ELF-1 (cell line): ENCODE measurements around the gene RNF130.

ENCODE experiments used
- DNase-seq: peaks from one replicate; pipeline ENCODE4 v3.0.0-alpha.2; 2016; ENCODE audit warnings: low read depth, low spot score

RNF130 gene

DNA sequence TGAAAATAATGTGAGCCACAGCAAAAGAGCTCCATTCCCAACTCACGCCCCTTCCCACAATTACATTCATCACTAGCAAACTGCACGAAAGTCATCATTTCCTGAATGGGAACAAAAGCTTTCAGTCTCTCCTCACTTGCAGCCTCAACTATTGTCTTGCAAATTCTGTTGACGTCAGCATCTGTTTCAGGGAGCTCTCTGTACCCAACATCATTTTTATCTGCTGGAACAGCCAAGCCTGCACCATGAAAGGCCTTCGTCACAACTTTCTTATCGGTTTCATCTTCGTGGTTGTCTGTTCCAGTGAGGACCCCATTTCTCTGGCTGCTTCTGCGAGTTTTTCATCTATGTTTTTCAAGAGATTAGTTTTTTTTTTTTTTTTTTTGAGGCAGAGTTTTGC lies 14.3 kb upstream of the RNF130 start:
- DNase-seq, result peak; percentile 52

DNA sequence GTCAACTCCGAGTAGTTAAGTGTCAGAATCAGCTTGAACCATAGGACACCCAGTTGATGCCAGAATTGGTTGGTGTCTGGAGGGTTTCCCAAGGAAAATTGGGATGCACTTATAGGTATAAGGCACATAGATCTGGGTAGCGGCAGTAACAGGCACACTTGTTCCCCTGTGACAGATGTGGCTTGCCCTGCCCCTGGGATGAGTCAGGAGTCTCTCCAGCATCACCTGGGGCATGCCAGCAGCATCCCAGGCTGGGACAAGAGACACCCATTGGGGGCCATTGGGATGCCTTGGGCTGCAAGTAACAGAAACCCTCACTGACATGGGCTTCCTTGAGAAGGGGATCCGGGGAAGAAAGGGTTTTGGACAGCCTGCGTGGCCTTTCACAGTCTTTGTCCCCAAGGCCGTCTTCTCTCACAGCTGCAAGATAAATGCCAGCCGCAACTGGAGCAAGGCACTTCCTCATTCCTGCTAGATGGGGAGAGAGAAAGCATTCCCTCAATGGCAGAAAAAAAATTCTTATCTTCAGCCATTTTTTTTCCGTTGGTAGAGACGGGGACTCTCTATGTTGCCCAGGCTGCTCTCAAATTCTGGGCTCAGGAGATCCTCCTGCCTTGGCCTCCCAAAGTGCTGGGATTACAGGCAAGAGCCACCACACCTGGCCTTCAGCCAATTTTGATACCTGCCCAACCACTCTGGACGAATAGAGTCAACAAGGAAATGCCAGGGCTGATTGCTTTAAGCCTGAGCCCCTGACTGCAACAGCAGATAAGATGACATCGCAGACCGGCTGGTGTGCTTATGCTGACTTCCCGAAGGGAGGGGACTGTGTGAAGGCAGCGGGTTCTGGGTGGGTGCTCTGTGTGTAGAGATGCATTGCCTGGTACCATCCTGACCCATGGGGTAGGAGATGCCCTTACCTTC lies 13.3 kb upstream of the RNF130 start:
- peak; percentile 77 for DNase-seq

DNA sequence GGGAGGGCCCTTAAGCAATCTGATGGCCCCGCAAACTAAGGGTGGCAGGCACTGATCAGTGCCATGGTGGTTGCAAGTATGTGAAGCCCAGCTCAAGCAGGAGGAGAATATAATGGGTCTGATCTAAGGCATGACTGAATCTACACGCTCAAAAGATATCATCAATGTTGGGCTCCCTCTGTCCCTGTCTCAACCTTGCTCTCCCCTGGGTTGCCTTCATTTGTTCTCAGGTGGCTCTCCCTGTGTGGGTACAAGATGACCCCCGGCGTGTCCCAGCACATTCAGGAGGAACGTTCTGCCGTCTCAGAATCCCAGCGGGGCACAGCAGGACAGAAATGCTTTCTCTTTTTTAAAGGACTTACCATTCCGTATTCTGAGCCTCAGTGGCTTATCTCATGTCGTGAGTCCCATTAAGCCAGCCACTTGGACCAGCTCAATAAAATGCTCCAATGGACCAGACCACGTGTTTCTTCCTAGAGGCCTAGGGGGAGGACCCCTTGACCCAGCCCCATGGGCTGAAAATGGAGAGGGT lies 12.0 kb upstream of the RNF130 start:
- DNase-seq, result no peak

DNA sequence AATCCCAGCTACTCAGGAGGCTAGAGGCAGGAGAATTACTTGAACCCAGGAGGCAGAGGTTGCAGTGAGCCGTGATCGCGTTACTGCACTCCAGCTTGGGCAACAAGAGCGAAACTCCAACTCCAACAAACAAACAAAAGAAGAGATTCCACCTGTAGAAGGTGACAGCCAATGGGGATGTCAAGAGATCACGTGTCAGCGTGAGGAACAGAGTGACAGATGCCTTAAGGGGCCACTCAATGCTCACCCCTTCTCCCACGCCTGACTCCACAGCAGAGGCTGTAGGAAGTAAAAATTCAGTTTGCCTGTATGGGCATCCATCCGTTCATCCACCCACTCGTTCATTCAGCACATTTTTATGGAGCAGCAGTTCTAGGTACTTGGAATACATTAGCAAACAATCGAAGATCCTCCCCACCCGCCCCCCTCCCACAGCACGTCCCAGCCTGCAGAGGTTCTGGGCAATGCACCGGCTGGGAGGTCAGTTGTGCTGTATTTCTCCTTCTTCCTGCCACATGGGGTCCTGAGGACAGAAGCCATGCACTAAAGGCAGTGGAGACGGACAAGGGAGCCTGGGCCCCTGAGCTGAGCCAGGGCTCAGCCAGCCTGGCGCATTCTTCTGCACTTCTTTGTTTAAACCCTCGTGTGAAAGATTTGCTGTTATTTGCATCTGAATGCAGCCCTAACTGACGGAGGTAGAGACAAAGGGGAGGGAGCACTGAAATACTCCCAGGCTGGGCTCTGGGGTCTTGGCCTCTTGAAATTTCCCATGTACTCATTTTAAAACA lies 11.3 kb upstream of the RNF130 start:
- DNase-seq, result peak; percentile 94

DNA sequence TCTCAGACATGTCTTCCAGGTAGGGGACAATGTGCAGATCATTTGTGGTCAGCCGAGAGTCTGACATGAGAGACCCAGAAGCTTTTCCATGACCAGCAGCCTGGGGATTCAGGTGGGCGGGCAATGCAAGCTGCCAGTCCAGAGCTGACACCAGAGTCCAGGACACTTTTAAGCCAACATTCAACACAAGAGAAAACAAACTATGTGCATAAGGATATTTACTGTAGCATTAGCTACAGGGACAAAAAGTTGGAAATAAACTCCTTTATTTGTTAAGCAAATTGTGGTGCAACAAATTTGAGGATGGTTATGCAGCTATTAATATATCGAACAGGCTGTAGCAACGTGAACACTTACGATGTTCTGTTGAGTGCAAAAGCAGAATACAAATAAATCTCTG lies 9.9 kb upstream of the RNF130 start:
- no peak for DNase-seq

DNA sequence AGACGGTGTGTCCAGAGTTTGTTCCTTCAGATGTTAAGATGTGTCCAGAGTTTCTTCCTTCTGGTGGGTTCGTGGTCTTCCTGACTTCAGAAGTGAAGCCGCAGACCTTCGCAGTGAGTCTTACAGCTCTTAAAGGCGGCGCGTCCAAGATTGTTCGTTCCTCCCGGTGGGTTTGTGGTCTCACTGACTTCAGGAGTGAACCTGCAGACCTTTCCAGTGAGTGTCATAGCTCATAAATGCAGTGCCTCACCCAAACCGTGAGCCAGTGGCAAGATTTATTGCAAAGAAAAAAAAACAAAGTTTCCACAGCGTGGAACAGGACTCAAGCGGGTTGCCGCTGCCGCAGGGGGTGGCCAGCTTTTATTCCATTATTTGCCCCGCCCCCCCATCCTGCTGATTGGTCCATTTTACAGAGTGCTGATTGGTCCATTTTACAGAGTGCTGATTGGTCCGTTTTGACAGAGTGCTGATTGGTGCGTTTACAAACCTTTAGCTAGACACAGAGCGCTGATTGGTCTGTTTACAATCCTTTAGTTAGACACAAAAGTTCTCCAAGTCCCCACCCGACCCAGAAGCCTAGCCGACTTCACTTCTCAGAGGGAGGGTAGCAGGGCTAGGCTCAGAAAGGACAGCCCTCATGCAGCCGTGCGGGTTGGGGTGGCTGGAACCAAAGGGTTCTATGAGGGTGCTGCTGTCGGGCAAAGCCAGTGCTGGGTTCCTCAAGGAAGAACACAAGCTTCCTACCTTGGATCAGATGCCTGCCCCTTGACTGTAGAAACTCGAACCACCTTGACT lies 9.1 kb upstream of the RNF130 start:
- DNase-seq, result no peak

DNA sequence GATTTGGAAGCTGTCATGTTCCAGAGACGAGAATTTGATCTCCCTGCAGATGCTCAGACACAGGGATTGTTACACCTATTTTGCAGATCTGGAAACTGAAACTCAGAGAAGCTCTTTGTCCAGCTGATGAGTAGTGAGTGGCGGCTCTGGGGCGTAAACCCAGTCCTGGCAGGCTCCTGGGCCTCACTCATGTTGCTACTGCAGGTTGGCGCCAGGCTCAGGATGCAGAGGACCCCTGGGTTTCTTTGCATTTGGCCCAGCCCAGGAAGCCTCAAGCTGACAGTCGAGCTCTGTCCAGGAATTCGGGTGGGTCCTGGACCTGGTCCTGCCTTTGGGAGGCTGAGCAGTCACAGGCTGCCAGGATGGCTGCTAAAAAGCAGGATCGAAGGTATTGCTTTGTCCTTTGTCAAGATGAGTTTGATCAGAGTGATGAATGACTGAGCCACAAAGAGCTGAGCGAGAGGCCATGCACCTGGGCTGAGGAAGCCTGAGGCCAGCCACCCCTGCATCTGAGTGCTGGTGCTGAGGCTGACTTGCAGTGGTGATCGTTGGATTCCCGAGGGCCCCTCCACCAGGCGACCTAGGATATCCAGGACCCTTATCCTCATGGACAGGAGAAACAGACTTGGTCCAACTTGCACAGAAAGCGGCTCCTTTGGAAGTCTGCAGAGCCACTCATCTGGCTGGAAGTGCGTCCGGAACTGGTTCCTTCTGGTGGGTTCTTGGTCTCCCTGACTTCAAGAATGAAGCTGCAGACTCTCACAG lies 8.3 kb upstream of the RNF130 start:
- no peak for DNase-seq

DNA sequence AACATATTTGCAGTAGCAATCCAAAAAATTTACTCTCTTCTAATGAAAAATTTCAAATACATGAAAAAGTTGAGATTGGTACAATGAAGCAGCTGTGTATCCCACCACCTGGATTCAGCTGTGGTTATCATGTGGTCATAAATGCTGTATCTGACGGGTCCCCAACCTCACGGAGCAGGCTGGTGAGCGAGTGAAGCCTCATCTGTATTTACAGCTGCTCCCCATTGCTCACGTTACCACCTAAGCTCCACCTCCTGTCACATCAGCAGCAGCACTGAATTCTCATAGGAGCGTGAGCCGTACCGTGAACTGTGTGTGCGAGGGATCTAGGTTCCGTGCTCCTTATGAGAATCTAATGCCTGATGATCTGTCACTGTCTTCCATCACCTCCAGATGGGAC lies 6.8 kb upstream of the RNF130 start:
- DNase-seq, result no peak

DNA sequence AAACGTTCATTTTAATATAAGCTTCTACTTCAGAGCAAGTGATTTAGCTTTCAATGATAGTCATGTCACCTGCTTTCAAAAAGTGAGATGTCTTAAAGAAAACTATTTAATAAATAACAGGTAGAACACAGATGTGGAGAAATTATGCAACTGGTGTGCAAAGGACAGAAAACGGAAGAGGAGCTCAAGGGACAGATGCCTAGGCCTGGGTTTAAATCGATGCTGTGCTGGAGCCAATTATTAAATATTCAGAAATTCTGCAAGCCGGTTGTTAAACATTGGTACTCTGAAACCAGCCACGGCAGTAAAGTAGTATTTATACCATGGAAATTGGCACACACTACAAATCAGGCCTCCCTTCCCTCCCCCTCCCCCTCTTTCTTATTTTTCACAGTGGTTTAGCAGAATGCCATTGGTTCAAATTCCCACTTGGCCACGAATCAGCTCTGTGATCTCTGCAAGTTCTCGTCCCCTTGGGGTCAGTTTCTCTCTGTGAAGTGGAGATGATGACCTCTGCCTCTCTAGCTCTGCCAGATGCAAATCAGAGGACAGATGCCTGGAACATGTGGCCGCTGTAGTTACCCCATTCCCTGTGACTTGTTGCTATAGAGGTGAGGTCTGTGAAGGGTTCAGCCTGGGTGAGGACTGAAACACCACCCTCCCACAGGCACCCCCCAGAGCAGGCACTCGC lies 6.2 kb upstream of the RNF130 start:
- no peak for DNase-seq

DNA sequence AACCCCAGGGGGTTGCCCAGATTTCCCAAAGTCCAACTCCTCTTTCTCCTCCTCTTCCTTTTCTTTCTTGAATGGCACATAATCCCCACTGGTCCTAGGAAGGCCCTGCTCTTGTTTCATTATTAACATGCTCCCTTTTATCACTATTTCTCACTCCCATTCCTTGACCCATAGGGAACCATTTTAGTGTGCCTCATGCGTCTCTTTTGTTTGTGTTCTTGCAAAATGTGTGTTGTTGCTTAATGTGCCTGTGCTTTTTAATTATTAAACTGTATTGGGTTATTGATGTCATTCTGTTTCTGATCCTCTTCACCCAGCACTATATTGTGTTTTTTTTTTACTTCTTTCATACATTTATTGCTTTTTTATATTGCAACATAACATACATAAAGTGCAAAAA lies 4.1 kb upstream of the RNF130 start:
- no peak for DNase-seq

DNA sequence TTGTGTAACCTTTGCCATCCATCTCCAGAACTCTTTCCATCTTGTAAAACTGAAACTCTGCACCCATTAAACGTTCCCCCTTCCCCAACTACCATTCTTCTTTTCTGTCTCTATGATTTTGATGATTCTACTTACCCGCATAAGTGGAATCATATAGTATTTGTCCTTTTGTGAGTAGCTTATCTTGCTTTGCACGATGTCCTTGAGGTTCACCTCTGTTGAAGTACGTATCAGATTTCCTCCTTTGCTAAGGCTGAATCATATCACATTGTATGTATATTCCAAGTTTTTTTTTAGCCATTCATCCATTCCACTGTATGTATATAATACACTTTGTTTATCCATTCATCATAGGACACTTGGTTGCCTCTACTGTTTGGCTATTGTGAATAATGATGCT lies 2.9 kb upstream of the RNF130 start:
- no peak for DNase-seq

DNA sequence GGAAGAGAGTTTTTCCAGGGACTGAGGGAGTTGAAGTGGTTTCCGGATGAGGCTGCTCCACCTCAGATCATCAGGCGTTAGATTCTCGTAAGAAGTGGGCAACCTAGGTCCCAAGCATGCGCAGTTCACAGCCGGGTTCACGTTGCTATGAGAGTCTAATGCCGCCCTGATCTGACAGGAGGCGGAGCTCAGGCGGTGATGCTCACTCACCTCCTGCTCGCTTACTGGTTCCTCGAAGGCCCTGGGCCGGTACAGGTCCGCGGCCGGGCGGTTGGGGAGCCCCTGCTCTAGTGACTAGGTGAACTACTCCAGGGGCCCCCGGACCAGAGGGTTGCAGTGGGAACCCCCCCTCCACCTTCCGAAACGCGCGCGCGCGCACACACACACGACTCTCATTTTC lies 997 bp upstream of the RNF130 start:
- DNase-seq, result no peak

DNA sequence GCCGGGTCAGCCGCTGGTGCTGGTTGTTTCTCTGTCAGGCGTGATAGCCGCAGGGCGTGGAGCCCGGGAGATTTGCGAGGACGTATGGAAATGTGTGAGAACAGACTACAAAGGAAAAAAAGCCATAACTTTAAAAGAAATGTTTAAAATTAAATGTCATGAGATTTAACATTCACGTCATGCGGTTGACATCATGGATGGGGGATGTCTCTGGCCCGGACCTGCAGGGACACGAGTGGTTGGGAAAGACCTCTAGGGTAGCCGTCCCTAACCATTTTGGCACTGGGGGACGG lies 643 bp upstream of the RNF130 start:
- DNase-seq, result no peak

DNA sequence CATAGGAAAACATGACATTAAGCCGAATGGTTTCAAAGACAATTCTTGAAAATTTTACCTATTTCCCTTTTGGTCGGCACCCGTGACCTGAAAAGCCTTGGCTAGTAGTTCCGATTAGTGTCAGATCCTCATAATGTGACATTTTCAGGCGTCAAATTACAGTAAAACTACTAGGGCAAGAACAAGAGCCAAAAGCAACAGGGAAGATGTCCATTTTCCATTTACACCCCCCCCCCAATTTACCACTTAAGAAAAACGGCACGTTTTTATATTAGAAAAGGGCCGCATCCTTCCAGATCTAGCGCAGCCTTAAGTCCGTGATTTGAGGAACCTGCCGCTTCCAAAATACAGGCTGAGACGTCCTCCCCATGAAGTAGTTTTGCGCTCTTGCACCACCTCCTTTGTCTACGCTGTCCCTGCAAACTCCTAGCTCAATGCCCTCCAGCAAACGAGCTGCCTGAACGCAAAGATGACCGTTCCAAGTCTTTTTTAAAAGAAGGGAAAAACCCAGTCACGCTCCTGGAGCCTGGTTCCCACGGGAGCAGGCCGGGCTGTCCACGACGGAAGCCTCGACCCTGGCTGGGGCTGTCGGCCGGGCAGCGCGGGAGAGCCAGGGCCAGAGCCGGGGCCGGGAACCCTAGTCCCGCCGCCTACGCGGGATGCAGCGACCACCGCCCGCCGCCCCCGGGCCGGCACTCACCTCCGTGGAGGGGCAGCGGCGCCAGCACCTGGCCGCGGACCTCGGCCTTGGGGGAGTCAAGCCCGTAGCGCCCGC lies 616 bp downstream of the RNF130 start:
- DNase-seq, result peak; percentile 75

DNA sequence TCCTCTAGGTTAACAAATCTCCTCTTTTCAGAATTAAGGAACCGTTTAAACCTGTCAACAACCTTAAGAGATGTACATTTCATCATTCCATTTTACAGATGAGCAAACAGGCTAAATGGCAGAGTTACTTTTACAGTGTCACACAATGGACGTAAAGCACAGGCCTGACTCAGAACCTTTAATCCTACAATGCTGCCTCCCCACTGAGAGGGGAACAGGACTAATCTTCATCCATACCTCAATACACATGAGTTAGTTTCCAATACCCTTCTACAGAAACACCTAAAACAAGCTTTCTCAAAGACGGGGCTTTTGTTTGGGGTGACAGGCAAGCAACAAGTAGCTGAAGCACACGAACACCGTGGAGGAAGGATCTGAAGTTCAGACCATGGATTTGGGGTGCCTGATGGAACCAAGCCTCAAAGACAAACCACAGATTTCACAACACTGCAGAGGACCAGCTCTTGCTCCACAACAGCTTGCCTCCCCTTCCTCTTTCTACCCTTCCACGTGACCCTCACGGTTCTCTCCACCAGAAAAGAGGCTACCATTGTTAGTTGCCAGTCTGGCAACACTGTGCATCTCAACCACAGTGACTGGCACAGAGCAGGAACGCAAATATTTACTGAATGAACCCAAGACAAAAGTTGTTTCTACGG lies 1.8 kb downstream of the RNF130 start:
- peak; percentile 53 for DNase-seq

DNA sequence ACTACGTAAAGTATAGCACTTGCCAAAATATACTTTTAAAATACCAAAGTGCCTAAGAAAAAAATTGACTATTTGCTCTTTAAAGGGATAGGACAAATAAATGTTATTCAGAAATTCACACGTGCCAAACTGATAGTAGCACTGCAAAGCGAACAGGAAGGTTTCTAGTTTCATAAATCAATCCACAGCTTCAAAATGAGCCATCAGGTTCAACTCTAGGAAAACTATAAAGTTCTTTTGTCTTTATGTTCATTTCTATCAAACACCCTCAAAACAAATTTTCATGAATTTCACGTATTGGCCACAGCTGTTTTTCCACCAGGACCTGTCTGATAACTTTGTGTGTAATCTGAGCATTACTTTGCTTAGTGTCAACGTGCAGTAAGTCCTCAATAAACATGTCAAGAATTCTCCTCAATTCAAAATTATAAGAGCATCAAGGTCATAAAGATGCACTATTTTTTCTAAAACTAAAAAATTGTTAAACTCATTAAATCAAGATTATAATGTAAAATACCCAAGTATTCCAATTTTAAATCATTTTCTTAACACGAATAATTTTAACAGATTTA lies 3.0 kb downstream of the RNF130 start:
- DNase-seq, result no peak

DNA sequence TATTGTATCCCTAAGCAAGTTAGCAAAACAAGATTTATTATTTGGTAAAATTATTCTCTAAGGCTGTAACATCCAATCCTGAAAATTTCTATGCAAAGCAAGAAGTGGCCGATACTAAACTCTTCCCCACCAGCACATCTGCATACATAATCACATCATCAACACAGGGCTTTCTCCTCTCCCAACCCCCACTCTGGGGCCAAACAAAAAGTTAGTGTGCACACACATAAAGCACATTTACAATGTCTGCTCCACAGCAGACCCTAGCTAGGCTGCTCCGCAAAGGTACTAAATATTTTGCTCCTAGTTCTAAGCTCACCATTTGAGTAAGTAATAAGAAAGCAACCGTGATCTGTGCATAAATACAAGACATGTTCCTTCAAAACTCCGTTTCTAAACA lies 3.6 kb downstream of the RNF130 start:
- DNase-seq, result no peak

DNA sequence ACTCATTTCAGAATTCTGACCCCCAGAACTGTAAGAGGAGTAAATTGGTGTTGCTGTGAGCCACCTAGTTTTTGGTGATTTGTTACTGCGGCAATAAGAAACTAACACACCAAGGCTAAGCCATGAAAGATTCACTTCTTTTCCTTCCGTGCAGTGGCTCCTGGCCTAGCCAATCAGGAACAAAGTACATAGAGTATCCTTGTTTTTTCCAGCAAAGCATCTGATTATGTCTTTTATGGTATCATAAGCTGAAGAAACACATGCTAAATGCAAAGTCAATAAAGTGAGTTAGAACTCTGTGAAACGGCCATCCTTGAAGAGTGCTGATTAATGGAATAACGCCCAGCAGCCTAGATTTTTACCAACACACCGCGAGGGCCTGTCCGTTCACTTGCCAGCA lies 11.4 kb downstream of the RNF130 start:
- no peak for DNase-seq

DNA sequence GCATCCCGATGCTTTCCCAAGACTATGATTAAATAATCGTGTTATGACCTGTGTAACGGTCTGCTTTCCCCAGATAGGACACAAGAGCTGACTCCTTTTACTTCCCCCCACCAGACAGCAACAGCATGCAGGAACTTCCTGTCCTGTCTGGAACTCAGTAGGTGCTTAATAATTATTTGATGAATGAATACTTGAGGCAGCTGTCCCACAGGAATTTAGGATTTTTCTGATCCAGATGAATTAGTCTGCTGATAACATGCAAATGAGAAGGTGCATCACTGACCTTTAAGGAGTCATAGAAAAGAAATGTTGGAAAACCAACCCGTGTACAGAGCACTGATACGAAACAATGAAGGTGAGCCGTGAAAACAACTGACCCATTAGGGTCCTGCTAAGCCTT lies 12.2 kb downstream of the RNF130 start:
- DNase-seq, result no peak
